ENCODE results near the gene RERE. TPM values are rescaled to one million over a fixed set of nuclear protein-coding genes. Genes with fewer than 3 reads are reported as not detected.

The RERE gene
- total and polyA plus RNA-seq, 11 donors, result 53.5 to 236 (median 121) TPM

GRCh38 chr1:8746554-8746953 lies 70.9 kb downstream of the RERE start:
- Histone ChIP-seq H3K4me3 (no peak overlapping the region), H3K36me3 (no peaks in the 10 kb centered on the region), H3K4me1 (no peaks in the 10 kb centered on the region), H3K9me3 (no peaks in the 10 kb centered on the region), H3K27ac (no peak overlapping the region), H3K27me3 (no peaks in the 10 kb centered on the region)
- intact Hi-C loops (cut with DNase I), result no loop called here
- DNase-seq (no peak), ATAC-seq (no peak)
- 78 to 94% (median 80%) methylated on average over 3 of the region's 3 CpGs for WGBS, 4 donors
- no peak for TF ChIP-seq CTCF (IDR thresholded peaks at IDR 0.05)
- TF ChIP-seq POLR2A (IDR thresholded peaks at IDR 0.05), result no peak

- DNase-seq (no peak), ATAC-seq (no peak)
- Histone ChIP-seq H3K4me1 (no peaks in the 10 kb centered on the region), H3K4me3 (no peak overlapping the region), H3K27ac (no peak overlapping the region), H3K36me3 (no peaks in the 10 kb centered on the region), H3K9me3 (no peaks in the 10 kb centered on the region), H3K27me3 (no peaks in the 10 kb centered on the region)
- intact Hi-C loops (cut with DNase I), result no loop called here
- TF ChIP-seq POLR2A (IDR thresholded peaks at IDR 0.05) (no peak), CTCF (IDR thresholded peaks at IDR 0.05) (no peak)
- WGBS, 4 donors, result 82 to 89% (median 86%) methylated on average over 6 of the region's 6 CpGs
Measured at GRCh38 chr1:8745749-8746390, 71.6 kb downstream of the RERE start.

- Histone ChIP-seq H3K27me3 (no peaks in the 10 kb centered on the region), H3K27ac (no peak overlapping the region), H3K36me3 (no peaks in the 10 kb centered on the region), H3K4me1 (no peaks in the 10 kb centered on the region), H3K4me3 (no peak overlapping the region), H3K9me3 (peaks cover 0 to under 1% (median 0%) of the 10 kb centered on the region in 12 donors)
- DNase-seq, result no peak
- no peak for ATAC-seq
- TF ChIP-seq POLR2A (IDR thresholded peaks at IDR 0.05) (no peak), CTCF (IDR thresholded peaks at IDR 0.05) (no peak)
- 68 to 87% (median 84%) methylated on average over 6 of the region's 6 CpGs for WGBS, 4 donors
- intact Hi-C loops (cut with DNase I), result no loop called here
Measured at GRCh38 chr1:8745346-8745745, 72.1 kb downstream of the RERE start.

GRCh38 chr1:8742022-8742924 lies 75.2 kb downstream of the RERE start:
- no peak for ATAC-seq
- intact Hi-C loops (cut with DNase I), result no loop called here
- H3K4me1 ChIP-seq, result peaks cover 0 to 5% (median 0%) of the 10 kb centered on the region in 12 donors
- H3K27ac ChIP-seq, result no peak overlapping the region
- no peak overlapping the region for H3K4me3 ChIP-seq
- WGBS, 4 donors, result 89 to 93% (median 92%) methylated on average over 6 of the region's 6 CpGs
- H3K27me3 ChIP-seq, result no peaks in the 10 kb centered on the region
- H3K36me3 ChIP-seq, result no peaks in the 10 kb centered on the region
- TF ChIP-seq CTCF (IDR thresholded peaks at IDR 0.05) (no peak), POLR2A (IDR thresholded peaks at IDR 0.05) (no peak)
- peaks cover 0 to 15% (median 2%) of the 10 kb centered on the region in 12 donors for H3K9me3 ChIP-seq
- no peak for DNase-seq

Measured in heart left ventricle (tissue), 16 donors.